GM23248 (cell line): ENCODE measurements around the gene LIN37.

ENCODE experiments used
- EZH2 ChIP-seq: fragments of 200-600 bp; sonication (generic); IDR thresholded peaks from 2 replicates; pipeline ENCODE4 v1.6.1; 2018; ENCODE audit warnings: antibody characterized with exemption, mild to moderate bottlenecking; ENCODE audit not compliant: insufficient read depth, poor library complexity, severe bottlenecking
- EZH2phosphoT487 ChIP-seq: fragments of 200-600 bp; sonication (generic); IDR thresholded peaks from 2 replicates; pipeline ENCODE4 v1.6.1; 2018; ENCODE audit warnings: antibody characterized with exemption, moderate library complexity, mild to moderate bottlenecking, low read depth; ENCODE audit not compliant: insufficient read depth

DNA sequence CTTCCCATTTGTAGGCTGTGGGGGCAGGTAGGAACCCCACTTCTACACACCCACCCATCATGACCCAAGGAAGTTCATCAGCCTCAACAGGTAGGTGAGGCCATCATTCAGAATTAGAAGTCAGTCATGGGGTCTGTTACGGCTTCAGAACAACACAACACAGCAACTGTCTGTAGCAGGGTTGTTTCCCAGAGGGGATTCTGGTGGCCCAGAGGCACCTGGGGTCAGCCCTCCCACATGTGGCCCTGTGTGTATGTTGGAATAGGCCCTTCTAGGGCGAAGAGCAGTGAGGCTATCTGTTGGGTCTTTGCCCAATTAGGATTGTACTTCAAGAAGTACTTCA, 9.5 kb upstream of the LIN37 start:
- no peak for TF ChIP-seq EZH2
- TF ChIP-seq EZH2phosphoT487 = no peak
